ENCODE results near the gene AMPD2.

AMPD2 gene

DNA sequence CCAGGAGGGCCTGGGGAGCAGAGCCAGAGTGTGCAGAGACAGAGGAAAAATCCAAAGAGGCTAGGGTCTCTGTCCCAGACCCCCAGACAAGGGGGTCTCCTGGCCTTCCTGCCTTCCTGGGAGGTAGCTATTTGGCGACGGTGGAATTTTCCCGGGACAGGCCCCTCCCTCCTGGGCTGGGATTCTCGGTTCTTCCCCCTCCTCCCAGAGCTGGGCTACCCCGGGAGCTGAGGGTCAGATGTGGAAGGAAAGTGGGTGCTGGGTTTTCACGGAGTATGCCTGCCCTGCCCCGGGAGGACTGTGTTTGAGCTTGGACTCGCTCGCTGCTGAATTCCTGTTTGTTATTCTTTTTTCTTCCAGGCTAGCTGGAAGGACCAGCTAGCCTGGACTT, 759 bp downstream of the AMPD2 start (continued):
- no peak for TF ChIP-seq PATZ1 (CRISPR knock-in tag; IDR thresholded peaks at IDR 0.05; ENCODE audit: borderline replicate concordance)
- no peak for TF ChIP-seq OSR1 (CRISPR knock-in tag; IDR thresholded peaks at IDR 0.05)

- ATAC-seq = peak; percentile 90
- TF ChIP-seq CREB5 (CRISPR knock-in tag; IDR thresholded peaks at IDR 0.05; ENCODE audit: low read depth) (no peak), ZFP30 (CRISPR knock-in tag; IDR thresholded peaks at IDR 0.05) (no peak), POU6F1 (CRISPR knock-in tag; IDR thresholded peaks at IDR 0.05; ENCODE audit: borderline replicate concordance, low read depth) (no peak), CSDC2 (CRISPR knock-in tag; IDR thresholded peaks at IDR 0.05) (no peak), ESRRG (CRISPR knock-in tag; IDR thresholded peaks at IDR 0.05) (no peak), ZNF565 (CRISPR knock-in tag; conservative IDR thresholded peaks at IDR 0.05; ENCODE audit: low read depth) (no peak), PATZ1 (CRISPR knock-in tag; IDR thresholded peaks at IDR 0.05; ENCODE audit: borderline replicate concordance) (no peak), ISL1 (CRISPR knock-in tag; IDR thresholded peaks at IDR 0.05) (no peak), ARNTL (CRISPR knock-in tag; IDR thresholded peaks at IDR 0.05; ENCODE audit: borderline replicate concordance, low read depth) (no peak), TCF4 (CRISPR knock-in tag; IDR thresholded peaks at IDR 0.05; ENCODE audit: borderline replicate concordance) (no peak), GLIS3 (CRISPR knock-in tag; IDR thresholded peaks at IDR 0.05) (no peak), TOX (CRISPR knock-in tag; IDR thresholded peaks at IDR 0.05; ENCODE audit: borderline replicate concordance) (no peak), RARB (CRISPR knock-in tag; IDR thresholded peaks at IDR 0.05) (no peak), ZC3H10 (CRISPR knock-in tag; IDR thresholded peaks at IDR 0.05) (no peak)
- TF ChIP-seq, protein P1, sequence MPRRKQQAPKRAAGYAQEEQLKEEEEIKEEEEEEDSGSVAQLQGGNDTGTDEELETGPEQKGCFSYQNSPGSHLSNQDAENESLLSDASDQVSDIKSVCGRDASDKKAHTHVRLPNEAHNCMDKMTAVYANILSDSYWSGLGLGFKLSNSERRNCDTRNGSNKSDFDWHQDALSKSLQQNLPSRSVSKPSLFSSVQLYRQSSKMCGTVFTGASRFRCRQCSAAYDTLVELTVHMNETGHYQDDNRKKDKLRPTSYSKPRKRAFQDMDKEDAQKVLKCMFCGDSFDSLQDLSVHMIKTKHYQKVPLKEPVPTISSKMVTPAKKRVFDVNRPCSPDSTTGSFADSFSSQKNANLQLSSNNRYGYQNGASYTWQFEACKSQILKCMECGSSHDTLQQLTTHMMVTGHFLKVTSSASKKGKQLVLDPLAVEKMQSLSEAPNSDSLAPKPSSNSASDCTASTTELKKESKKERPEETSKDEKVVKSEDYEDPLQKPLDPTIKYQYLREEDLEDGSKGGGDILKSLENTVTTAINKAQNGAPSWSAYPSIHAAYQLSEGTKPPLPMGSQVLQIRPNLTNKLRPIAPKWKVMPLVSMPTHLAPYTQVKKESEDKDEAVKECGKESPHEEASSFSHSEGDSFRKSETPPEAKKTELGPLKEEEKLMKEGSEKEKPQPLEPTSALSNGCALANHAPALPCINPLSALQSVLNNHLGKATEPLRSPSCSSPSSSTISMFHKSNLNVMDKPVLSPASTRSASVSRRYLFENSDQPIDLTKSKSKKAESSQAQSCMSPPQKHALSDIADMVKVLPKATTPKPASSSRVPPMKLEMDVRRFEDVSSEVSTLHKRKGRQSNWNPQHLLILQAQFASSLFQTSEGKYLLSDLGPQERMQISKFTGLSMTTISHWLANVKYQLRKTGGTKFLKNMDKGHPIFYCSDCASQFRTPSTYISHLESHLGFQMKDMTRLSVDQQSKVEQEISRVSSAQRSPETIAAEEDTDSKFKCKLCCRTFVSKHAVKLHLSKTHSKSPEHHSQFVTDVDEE (CRISPR knock-in tag; IDR thresholded peaks at IDR 0.05) = no peak
- TF ChIP-seq, protein P2, sequence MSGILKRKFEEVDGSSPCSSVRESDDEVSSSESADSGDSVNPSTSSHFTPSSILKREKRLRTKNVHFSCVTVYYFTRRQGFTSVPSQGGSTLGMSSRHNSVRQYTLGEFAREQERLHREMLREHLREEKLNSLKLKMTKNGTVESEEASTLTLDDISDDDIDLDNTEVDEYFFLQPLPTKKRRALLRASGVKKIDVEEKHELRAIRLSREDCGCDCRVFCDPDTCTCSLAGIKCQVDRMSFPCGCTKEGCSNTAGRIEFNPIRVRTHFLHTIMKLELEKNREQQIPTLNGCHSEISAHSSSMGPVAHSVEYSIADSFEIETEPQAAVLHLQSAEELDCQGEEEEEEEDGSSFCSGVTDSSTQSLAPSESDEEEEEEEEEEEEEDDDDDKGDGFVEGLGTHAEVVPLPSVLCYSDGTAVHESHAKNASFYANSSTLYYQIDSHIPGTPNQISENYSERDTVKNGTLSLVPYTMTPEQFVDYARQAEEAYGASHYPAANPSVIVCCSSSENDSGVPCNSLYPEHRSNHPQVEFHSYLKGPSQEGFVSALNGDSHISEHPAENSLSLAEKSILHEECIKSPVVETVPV (CRISPR knock-in tag; IDR thresholded peaks at IDR 0.05) = no peak
Measured at GRCh38 chr1:109620841-109621286, 1.2 kb downstream of the AMPD2 start.

DNA sequence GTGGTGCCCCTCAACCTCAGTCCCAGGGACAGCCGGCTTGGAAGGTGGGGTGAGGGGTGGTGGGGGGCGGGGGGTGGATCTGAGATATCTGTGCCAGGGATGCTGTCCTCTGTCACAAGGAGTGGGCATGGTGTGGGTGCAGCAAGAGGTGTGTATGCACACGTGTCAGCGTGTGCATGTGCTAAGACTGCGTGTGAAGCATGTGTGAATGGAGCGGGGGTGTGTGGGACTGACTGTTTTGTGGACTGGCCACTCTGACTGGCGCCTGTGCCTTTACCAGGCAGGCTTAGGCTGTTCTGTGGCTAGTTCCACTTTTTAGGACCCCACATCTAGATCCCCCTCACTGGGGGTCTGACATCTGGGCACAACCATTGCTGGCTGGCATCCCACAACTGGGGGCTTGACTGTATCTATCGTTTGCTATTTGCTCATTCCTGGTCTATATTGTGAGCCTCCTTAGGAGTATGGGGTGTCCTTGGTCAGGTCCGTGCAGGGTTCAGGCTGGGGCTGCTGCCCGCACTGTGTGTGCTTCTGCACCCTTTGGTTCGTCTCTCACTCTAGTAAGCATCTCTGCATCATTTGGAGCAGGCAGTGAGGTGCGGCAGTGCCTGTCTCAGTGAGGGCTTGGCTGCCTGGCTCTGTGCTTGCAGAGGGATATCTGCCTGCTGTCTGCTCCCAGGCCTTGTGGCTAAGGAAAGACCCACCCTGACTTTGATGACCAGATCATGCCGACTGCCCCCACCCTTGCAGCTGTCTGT, 1.9 kb downstream of the AMPD2 start:
- TF ChIP-seq ARNTL (CRISPR knock-in tag; IDR thresholded peaks at IDR 0.05; ENCODE audit: borderline replicate concordance, low read depth) (no peak), ESRRG (CRISPR knock-in tag; IDR thresholded peaks at IDR 0.05) (no peak), ZFP30 (CRISPR knock-in tag; IDR thresholded peaks at IDR 0.05) (no peak), CREB5 (CRISPR knock-in tag; IDR thresholded peaks at IDR 0.05; ENCODE audit: low read depth) (no peak)
- ATAC-seq = no peak

Data from SK-N-SH treated with all-trans-retinoic acid at 6 μM for 48 hours (cell line).